Inflammatory macrophage treated with lipopolysaccharide for 4 hours (primary cell): ENCODE results near the gene SSPN.
"Not testable (repeated sequence)": the region's sequence is repeated elsewhere in the genome, so short reads cannot be mapped to it uniquely, and the experiment has no call there.

Source experiments
- DNase-seq: peaks from one replicate; pipeline ENCODE4 v3.0.0-alpha.2; 2020

SSPN gene

DNA sequence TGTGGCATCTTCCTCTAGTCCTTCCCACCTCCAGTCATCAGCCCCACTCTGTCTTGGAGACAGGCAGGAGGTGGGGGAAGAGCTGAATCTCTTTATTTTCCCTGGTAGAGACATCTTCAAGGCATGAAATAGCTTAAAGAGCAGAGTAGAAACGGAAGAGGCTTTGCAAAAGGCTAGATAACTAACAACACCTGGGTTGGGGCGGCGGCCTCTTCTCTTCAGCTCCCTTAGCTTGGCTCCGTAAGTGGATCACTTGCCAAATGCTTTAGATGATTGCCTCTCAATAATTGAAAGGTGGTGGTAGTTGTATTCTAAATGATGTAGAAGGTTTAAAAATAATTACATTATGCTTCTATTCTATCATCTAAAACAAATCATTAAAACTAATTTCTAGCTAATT is 36.1 kb downstream of the SSPN start:
- no peak for DNase-seq

DNA sequence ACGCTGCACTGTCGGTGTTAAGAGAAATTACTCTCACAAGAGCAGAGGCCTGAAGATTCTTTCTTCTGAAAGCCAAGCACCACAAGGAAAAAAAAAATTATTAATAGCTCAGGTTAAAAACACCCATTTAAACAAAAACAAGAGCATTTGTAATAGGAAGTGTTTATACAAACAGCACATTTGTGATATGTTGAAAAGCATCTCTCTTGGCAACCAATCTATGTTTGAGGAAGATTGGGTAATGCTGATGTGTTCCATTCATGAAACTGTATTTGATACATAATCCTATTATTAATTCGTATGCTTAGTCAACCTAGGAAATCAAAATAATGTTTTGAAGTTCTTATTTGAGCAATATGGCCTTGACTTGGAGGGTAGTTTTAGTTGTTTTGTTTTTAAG is 36.5 kb downstream of the SSPN start:
- no peak for DNase-seq

DNA sequence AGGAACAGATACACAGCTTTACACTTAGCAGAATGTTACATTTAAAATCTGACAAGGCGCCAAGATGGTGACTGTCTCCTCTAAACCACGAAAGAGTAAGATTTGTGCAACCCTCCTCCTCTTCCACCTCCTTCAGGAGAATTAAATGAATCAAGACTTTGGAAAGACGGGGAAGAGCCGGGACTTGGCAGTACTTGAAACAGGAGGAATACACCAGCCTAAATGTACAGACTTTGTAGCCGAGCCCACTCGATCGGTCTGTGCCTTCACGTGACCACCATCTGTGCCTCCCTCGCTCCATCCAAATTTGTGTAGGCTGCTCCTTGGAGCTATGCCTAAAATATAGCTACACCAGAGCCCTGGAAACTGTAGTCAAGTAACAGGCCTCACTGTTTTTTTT is 38.3 kb downstream of the SSPN start:
- no peak for DNase-seq

DNA sequence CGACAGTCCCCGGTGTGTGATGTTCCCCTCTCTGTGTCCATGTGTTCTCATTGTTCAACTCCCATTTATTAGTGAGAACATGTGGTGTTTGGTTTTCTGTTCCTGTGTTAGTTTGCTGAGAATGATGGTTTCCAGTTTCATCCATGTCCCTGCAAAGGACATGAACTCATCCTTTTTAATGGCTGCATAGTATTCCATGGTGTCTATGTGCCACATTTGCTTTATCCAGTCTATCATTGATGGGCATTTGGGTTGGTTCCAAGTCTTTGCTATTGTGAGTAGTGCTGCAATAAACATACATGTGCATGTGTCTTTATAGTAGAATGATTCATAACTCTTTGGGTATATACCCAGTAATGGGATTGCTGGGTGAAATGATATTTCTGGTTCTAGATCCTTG is 40.1 kb downstream of the SSPN start:
- not testable (repeated sequence) for DNase-seq

DNA sequence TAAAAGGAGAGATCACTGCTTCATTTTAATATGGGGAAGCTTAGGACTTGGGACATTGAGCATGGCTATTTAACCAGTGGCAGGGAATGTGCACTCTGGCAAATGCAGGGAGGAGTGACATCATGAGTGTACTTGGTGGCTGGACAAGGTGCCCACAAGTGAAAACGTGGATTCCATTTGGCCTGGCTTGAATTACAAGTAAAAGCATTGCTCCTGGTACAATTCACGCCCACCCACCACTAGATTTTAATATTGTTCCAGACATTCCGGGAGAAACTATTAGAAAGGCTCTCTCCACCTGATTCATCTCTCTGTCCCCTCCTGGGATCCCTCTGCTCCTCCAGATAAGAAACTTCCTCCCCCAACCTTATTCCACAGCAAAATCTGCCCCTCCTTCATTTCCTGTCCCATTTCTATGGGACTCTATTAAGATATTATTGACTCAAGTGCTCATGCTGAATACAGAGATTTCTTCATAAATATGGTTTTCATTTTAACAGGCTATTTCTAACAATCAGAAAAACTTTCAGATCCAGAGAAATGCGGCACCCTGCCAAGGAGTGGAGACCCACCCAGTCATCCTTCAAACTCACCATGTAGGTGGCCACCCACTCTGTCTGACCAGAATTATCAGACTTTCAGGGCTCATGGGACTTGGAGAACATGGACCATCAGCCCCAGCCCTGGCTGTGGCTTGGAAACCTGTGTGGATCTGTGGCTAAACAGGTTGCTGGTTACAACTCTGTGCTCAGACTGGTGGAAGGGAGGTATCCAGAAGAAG is 43.2 kb downstream of the SSPN start:
- DNase-seq, result no peak

DNA sequence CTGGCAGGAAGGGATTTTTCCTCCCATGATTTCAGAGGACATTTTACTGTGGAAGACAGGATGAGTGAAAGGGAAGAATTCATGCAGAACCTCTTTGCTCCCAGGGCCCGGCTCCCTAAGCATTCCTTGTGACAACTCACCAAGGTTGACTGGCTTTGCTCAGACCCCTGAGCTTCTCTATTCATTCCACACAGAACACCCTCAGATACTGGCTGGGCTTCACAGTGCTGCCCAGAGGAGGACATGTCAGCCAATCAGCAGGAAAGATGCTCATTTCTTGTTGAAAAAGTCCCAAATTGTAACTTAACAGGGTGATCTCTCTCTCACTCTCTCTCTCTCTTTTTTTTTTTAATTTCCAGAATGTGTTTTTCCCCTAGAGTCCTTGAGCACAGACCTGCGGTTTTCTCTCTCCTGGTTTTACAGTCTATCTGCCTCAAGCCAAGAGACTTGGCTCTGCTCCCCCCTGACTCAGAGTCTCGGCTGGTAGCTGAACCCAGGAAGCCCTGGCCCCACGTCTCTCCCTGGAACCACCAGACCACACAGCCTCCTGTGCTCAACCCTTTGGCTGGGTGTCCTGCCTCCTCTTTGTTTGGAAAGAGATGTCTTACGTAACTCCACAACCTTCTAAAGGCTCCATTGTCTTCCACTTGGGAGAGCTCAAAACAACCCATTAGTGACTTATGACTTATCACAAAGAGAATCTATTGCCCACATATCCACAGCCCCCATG is 43.9 kb downstream of the SSPN start:
- DNase-seq, result no peak

DNA sequence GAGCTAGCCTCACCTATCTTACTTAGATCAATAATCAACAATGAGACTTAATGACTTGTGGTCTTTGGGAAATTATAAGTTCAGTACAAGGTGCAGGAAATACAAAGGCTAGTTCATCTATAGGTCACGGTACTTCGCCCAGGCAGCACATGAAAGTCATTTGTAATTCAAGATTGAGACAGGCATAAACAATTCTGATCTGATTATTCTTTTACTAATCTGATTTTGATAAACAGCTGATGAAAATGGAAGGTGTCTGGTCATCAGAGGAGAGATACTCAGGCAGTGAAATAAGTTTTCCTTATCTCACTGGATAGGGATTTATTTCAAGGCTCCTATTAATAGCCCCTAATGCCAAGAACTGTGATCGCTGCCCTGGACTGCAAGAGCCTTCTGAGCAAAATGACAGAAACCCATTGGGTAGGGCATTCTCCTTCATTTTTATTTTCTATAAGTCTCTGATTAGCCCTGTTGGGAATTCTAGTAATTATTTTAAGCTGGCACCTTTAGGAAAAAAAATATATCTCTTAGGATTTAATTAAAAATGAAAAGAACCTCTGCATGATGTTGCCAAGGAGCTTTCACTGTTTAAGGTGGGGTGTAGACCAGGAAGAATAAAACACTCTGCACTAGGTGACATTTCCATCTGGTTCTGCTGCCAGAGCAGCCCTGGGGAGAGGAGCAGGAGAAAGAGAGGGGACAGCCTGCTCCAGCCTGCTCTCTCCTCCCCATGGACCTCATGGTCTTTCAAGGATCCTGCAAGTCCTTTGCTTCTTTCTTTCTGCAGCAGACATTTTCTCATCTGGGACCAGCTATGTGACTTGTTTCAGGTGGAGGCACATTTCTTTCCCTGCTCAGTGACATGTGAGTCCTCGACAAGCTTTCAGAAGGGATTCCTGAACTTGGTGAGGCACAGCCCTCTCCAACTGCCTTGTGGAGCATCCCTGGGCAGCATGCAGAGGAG is 44.8 kb downstream of the SSPN start:
- DNase-seq, result no peak

DNA sequence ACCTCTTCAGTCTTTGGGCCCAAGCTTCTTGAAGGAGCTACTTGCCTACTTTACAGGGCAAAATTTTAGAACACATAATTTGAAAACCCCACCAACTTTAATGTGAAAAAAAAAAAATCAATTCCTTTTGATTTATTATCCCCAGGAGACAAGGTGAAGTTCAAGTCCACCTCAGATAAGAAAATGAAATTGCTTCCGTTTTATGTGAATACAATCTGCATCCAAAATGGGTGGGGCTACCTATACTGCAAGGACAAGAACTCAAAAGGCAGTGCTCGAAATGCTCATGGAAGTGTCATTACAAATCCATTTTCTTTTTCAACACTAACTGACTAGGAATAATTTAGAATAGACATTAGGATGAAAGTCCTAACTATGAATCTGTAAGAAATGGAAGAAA is 45.7 kb downstream of the SSPN start:
- DNase-seq, result no peak

DNA sequence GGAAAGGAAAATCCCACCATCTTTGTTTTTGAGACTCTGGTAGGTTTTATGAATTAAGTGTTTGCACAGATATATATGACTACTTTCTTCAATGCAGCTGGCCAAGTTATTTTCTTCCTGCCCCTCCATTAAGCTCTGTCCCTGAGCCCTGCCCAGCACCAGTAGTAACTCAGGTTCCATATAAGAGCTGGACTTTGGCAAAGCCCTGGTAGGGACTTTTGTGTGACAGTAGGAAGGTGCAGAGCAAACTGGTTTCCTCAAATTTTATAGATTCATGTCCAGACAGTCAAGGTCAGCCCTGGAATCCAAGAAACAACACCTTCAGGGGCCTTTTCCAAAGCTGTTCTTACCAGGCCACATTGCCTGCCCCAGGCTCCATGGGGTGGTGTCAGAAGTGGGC is 47.3 kb downstream of the SSPN start:
- no peak for DNase-seq

DNA sequence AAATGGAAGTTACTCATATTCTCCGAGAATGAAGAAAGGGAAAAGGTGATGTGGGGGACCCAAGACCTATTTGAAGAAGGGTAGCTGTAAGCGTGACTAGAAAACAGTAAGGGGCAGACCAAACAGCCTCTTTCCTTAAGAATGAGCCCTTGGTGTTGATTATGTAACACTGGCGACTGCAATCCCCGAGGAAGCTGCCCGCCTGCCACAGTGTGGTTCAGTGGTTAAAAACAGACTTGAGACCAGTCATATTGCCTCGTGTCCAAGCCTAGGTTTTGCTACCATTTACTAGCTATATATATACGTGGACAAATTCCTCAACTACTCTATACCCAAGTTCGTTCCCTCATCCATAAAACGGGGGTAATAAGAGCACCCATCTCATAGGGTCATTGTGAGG is 49.1 kb downstream of the SSPN start:
- DNase-seq, result peak; percentile 63

DNA sequence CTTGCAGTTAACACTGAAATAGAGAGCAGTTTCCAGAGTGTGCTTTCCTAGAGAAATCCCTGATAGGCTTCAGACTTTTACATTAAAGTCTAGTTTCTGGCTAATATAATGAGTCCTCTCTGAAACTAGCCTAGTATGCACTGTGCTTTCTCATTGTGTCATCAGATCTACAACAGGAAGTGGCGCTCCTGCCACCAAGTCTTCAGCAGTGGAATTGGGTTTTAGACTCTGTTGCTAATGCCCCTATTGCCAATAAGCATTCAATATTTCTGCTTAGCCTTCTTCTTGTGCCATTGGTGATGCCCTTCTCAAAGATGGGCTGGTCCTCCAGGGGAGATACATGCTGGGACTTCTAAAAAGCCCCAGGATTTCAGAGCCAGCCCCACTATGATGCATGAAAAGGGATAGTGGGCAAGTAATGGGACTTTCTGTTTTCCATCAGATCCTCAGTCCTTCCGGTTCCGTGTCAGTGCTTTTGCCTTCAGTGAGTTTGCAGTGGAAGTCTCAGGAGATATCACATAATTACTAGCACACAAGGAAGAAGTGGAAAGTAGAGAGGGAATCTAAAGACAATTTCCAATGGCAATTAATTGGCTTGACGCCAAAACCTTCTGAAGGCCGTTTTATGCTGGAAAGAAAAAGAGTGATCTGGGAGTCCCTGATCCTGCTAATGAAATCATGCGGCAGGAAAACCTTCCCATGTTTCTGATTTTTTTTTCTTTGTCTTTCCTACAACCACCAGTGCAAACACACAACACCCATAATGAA is 50.0 kb downstream of the SSPN start:
- peak; percentile 52 for DNase-seq

DNA sequence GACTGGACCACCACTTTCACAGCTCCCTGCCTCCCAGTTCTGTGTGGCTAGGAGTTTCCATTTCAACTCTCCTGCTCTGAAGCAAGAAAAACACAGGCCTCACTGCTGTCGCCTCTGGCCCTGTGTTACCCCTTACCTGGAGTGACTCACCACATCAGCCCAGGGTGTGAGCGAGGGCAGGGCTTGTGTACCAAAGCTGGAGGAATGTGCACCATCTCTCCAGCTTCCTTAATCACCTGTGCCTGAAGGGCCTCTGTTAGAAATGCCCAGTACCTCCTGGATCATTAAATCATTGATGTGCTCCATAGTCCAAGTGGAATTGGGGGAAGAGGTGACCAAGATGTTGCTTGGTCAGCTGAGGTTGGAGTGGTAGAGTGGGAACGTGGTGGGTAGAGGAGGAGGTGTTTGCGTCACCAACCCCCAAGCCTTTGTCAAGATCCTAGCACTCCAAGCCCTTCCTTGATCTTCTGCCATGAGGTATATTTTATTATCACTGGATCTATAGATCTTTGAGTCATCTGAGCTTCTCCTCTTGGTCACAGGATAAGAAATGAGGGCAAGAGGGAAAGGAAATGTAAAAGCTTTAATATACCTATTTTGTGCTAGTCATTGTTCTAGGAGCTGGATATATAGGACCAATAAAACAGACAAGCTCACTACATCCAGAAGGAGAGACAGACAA is 51.3 kb downstream of the SSPN start:
- no peak for DNase-seq

DNA sequence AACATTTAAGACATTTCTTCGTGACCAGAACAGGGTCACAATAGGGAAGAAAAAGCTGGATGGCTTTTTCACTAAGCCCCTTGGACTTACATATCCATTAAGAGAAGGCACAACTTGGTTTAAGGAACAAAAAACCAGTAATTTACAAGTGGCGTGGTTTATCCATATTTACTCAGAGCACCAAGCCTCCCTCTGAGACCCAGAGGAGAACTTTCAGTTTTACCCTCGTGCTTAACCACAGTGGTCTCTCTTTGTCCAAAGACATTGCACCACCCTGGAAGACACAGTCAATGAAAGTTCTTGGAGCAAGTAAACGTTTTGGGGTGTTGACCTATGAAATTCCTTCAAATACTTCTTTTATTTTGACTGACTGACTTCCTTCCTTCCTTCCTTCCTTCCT is 52.5 kb downstream of the SSPN start:
- DNase-seq, result peak; percentile 85

DNA sequence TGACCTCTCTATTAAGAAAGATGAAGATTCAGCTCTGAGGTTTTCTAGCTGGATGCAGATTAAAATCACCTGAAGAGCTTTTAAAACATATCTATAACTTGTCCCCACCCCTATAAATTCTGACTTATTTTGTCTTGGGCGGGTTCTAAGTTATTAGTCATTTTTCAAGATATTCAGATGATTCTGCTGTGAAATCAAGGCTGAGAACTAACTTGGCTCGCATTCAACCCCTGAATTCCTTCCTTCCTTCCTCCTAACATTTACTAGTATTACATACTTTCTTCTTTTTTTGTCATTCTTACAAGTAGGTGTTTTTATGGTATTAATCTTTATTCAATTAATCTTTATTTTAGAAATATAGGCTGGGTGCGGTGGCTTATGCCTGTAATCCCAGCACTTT is 55.4 kb downstream of the SSPN start:
- DNase-seq, result no peak

DNA sequence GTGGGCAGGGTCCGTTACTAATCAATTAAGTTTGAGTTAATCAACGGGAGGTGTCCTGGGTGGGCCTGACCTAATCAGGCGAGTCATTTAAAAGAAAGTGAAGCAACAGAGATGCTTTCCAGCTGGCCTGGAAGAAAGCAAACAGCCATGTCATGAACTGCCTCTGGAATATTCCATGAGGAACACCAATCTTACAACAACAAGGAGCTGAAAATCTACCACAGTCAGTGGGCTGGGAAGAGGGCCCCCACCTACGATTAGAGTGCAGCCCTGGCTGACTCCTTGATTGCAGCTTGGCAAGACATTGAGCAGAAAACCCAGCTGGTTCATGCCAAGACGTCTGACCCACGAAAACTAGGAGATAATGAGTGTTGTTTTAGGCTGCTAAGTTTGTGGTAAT is 56.2 kb downstream of the SSPN start:
- DNase-seq, result no peak

DNA sequence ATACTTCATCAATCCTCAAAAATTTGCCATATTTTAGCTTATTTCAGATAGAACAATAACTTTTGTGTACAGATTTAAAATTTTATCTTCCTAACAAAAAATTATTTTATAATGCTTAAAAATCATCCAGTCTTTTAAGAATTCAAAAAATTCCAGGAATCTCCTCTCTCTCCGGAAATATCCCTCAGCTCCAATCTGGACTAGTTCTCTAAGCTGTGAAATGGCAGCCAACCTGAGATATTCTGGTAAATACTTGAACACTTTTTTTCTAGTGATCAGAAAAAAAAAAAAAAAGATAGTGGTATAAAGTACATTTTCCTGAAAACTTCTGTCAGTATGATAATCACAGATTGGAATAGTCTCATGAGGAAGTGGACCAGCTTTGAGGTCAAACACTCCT is 57.6 kb downstream of the SSPN start:
- DNase-seq, result no peak

DNA sequence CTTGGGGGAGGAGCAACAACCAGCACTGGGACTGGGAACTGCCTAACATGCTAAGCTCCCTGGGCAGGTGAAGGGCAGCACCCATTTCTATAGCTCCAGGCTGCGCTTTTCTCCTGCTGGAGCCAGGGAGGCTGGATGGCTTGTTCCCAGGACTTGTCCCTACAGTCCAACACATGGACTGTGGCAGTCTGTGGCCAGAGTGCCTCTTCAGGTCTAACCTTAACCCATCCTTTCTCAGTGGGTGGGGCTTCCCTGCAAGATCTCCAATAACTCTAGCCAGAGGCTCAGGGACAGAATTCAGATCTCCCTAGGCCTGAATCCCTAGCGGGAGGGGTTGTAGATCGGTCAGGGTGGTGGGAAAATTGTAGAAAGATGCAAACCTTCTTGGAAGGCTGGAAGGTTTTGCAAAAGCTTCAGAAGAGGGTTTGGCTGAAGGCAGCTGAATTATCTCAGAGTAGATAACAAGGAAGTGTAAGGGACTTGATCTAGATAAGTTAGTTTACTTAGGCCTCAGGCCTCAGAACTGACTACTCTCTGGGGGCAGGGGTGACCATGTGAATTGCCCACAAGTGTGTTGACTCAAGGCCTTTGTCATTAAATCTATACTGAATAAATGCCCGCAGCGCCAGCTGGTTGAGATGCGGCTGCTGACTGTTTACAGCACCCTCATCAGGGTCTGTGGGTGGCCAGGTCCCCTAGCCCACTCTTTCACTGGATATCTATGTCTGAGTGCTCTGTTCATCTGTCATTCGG is 60.7 kb downstream of the SSPN start:
- no peak for DNase-seq

DNA sequence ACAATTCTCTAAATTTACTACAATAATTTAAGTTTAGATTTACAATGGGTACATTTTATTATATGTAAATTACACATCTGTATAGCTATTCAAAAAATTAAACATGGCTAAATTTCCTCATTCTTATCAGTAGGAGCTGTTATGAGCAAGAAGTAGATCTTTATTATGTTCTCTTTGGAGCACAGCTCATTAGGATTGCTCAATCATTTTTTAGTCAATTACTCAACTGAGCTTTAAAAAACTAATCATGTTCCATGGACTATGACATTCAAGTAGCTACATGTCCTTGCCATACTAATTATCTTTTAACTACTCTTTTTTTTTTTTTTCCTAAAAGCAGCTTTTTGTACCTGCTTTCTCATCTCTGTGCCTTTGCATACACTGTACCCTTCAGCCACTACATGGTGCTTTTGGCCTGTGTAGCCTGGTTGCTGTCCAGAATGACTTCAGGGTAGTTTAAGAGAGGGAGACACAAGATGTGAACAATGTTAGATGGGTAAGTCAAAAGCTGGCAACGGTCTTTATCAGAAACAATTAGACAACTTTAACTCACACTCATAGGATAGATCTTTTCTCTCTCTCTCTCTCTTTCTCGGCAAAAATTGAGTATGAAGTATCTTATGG is 69.0 kb downstream of the SSPN start:
- DNase-seq, result no peak

DNA sequence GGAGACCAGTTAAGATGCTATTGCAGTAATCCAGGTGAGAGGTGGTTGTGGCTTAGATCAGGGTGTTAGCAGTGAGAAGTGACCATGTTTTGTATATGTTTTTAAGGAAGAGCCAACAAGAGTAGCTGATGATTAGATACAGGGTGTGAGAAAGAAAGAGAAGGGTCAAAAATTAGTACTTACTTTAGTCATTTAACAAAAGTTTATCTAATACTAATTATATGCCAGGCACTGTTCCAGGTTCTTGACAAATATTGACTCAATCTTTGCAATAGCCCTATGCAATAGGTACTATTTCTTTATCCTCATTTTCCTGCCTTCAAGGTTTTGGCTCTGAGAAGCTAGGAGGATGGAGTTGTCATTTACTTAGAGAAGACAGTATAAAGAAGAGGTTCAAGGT is 70.2 kb downstream of the SSPN start:
- no peak for DNase-seq

DNA sequence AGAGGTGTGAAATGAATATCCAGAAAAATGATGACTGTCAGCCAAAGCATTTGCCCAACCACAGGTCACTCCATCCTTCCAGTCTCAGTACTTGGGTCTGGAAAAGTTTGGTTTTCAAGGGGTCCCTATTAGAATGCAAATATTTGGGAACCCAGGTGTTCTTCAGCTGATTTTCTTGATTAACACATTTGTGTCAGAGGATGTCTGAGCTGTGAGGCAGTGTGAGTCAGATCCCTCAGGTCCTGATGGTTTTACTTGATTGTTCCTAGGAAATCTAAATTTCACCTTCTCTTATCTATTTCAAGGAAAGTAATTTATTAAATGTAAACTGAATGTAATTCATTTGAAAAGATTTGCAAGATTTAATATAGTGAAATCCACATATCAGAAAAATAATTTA is 71.5 kb downstream of the SSPN start:
- no peak for DNase-seq
